Smooth muscle cell of the brain vasculature (primary cell): Measurements from ENCODE around the gene LRMDA.

Experiments used
- DNase-seq: peaks from one replicate; pipeline ENCODE4 v3.0.0-alpha.2; 2012; ENCODE audit warnings: low read depth, low spot score

The LRMDA gene

GRCh38 chr10:76331742-76332141 lies 900.3 kb downstream of the LRMDA start:
- no peak for DNase-seq

- DNase-seq = no peak
Observed at GRCh38 chr10:76333326-76333725, 901.9 kb downstream of the LRMDA start.

- no peak for DNase-seq
Observed at GRCh38 chr10:76333796-76334195, 902.4 kb downstream of the LRMDA start.

- DNase-seq = no peak
Observed at GRCh38 chr10:76334255-76334654, 902.8 kb downstream of the LRMDA start.

- DNase-seq = peak; percentile 83
Observed at GRCh38 chr10:76336213-76336963, 905.0 kb downstream of the LRMDA start.

GRCh38 chr10:76337641-76338040 lies 906.2 kb downstream of the LRMDA start:
- DNase-seq = no peak

- no peak for DNase-seq
Observed at GRCh38 chr10:76338187-76338586, 906.8 kb downstream of the LRMDA start.

- no peak for DNase-seq
Observed at GRCh38 chr10:76341740-76342139, 910.3 kb downstream of the LRMDA start.

GRCh38 chr10:76342996-76343395 lies 911.6 kb downstream of the LRMDA start:
- DNase-seq = no peak

- no peak for DNase-seq
Observed at GRCh38 chr10:76347832-76348231, 916.4 kb downstream of the LRMDA start.

GRCh38 chr10:76350583-76350982 lies 919.2 kb downstream of the LRMDA start:
- no peak for DNase-seq

GRCh38 chr10:76352300-76352699 lies 920.9 kb downstream of the LRMDA start:
- no peak for DNase-seq

GRCh38 chr10:76353237-76353851 lies 921.9 kb downstream of the LRMDA start:
- DNase-seq = no peak

GRCh38 chr10:76354212-76354738 lies 922.9 kb downstream of the LRMDA start:
- no peak for DNase-seq

- no peak for DNase-seq
Observed at GRCh38 chr10:76354921-76355320, 923.5 kb downstream of the LRMDA start.

- no peak for DNase-seq
Observed at GRCh38 chr10:76356557-76356956, 925.1 kb downstream of the LRMDA start.

- DNase-seq = no peak
Observed at GRCh38 chr10:76357726-76358415, 926.4 kb downstream of the LRMDA start.

GRCh38 chr10:76358743-76359395 lies 927.4 kb downstream of the LRMDA start:
- no peak for DNase-seq

GRCh38 chr10:76375761-76376160 lies 944.3 kb downstream of the LRMDA start:
- no peak for DNase-seq

GRCh38 chr10:76382381-76382851 lies 951.0 kb downstream of the LRMDA start:
- DNase-seq = no peak

GRCh38 chr10:76388321-76389023 lies 957.0 kb downstream of the LRMDA start:
- DNase-seq = no peak
